ENCODE results near the gene CXCL17.

Gene CXCL17

DNA sequence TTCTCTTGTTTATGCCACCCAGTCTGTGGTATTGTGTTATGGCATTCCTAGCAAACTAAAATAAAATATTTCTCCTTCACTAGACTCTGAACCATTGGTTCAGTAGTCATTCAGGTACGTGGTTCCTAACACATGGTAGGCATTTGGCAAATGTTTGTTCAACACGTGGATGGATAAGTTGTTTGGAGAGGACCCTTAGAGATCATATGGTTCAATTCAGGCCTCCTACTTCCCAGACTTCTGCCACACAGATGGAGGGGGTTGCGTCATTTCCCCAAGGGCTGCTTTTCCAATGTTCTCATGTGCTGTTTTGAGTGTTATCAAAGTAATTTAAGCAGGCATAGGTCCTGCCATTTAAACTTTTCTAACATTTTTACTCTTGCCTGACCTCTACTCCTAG, 6.7 kb downstream of the CXCL17 start:
- no peak overlapping the region for H3K4me3 ChIP-seq (replicated peaks in 1 of 2; ENCODE audit: low read depth in 2 of 2, low read length in 2 of 2)
- DNase-seq (ENCODE audit: low read depth in 2 of 2) = peak; percentile 35 to 53
- TF ChIP-seq, protein P1, sequence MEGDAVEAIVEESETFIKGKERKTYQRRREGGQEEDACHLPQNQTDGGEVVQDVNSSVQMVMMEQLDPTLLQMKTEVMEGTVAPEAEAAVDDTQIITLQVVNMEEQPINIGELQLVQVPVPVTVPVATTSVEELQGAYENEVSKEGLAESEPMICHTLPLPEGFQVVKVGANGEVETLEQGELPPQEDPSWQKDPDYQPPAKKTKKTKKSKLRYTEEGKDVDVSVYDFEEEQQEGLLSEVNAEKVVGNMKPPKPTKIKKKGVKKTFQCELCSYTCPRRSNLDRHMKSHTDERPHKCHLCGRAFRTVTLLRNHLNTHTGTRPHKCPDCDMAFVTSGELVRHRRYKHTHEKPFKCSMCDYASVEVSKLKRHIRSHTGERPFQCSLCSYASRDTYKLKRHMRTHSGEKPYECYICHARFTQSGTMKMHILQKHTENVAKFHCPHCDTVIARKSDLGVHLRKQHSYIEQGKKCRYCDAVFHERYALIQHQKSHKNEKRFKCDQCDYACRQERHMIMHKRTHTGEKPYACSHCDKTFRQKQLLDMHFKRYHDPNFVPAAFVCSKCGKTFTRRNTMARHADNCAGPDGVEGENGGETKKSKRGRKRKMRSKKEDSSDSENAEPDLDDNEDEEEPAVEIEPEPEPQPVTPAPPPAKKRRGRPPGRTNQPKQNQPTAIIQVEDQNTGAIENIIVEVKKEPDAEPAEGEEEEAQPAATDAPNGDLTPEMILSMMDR (IDR thresholded peaks at IDR 0.05; ENCODE audit: low read depth, low read length) = no peak

DNA sequence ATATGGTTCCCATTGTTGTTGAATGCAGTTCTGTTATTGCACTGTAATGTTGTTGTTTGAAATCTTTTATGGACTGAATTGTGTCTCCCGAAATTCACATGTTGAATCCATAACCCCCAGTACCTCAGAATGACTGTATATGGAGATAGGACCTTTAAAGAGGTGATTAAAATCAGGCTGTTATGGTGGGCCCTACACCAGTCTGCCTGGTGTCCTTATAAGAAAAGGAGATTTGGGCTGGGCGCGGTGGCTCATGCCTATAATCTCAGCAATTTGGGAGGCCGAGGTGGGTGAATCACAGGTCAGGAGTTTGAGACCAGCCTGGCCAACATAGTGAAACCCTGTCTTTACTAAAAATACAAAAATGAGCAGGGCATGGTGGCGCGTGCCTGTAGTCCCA, 7.4 kb downstream of the CXCL17 start:
- TF ChIP-seq, protein P1 (IDR thresholded peaks at IDR 0.05; ENCODE audit: low read depth, low read length) = no peak
- H3K4me3 ChIP-seq (replicated peaks in 1 of 2; ENCODE audit: low read depth in 2 of 2, low read length in 2 of 2) = no peak overlapping the region
- DNase-seq (ENCODE audit: low read depth in 2 of 2) = no peak

DNA sequence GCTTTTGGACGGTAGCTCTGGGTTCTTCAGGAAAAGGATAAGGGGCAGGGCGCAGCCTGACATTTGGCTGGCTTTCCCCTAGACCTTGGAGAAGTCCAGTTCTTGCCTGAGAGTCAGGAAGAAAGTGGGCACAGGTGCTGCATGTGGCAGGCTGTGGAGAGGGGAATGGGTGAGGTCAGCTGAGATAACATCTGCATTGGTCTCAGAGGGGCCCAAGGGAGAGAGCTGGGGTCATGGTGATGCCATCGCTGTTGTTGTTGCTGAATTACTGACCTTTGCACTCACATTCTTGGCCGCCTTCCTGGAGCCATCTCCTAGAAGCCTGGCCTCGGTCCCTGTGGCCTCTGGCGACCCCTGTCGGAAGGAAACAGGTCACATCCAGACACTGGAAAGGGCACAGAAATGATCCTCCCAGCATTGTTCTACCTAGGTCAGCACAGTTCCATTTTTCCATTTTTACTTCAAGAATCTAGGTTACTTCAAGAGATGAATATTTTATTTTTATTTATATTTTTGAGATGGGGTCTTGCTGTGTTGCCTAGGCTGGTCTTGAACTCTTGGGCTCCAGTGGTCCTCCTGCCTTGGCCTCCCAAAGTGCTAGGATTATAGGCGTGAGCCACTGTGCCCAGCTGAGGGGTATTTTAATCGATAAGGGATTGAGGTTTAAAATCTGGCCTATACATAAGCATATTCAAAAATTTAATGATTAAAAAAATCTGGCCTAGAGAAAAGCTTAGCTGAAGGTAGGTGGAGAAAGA, 9.1 kb downstream of the CXCL17 start:
- no peak overlapping the region for H3K4me3 ChIP-seq (replicated peaks in 1 of 2; ENCODE audit: low read depth in 2 of 2, low read length in 2 of 2)
- TF ChIP-seq, protein P1 (IDR thresholded peaks at IDR 0.05; ENCODE audit: low read depth, low read length) = peak; percentile 79
- peak; percentile 75 to 82 for DNase-seq (ENCODE audit: low read depth in 2 of 2)

DNA sequence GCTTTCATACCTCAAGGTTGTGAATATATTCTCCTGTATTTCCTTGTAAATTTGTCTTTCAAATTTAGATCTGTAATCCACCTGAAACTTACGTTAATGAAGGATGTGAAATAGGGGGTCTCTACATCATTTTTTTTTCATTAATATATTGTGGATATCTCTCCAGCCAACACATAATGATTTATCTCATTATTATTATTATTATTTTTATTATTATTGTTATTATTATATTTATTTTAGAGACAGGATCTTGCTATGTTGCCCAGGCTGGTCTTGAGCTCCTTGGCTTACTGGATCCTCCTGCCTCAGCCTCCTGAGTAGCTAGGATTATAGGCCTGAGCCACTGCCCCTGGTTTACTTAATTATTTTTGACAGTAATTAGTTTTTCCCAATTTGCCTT, 11.3 kb downstream of the CXCL17 start:
- TF ChIP-seq, protein P1 (IDR thresholded peaks at IDR 0.05; ENCODE audit: low read depth, low read length) = no peak
- no peak for DNase-seq (ENCODE audit: low read depth in 2 of 2)
- H3K4me3 ChIP-seq (replicated peaks in 1 of 2; ENCODE audit: low read depth in 2 of 2, low read length in 2 of 2) = no peak overlapping the region

DNA sequence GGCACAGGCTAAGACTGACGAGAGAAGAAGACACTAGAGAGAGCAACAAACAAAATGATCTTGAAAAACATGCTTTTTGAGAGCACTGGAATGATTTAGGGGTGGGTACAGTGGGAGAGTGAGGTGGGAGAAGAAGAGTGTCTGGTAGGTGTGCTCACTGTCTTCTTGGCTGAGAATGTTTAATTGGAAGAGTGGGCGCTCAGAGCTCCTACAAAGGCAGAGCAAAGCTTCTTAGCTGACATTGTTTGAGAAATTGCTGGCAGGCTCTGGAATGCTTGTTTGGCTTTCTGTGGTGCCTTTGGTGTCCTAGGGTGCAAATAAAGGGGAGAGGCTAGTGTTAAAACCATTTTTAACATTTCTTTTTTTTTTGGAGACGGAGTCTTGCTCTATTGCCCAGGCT, 14.1 kb downstream of the CXCL17 start:
- DNase-seq (ENCODE audit: low read depth in 2 of 2) = no peak
- TF ChIP-seq, protein P1 (IDR thresholded peaks at IDR 0.05; ENCODE audit: low read depth, low read length) = no peak
- H3K4me3 ChIP-seq (replicated peaks in 1 of 2; ENCODE audit: low read depth in 2 of 2, low read length in 2 of 2) = no peak overlapping the region

DNA sequence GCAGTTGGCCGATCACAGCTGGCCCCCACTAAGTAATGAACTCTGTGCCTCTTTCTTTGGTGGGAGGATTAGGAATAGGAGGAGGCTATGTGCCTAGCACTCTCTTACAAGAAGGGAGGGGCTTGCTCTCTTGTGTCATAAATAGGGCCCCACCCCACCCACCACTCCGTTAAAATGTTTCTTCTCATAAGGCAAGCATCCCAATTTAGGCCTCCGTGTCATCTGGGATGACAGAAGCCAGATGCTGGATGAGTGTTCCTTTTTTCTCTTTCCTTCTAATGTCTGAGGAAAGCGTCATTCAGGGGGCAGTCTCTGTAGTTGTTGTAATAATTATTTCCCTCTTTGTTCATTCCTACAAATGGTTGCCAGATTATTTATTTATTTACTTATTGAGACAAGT, 15.4 kb downstream of the CXCL17 start, which contains the start of gene LIPE:
LIPE (minus strand) TSS at position 76 of the 400 bp plus-strand sequence. CDS start 239 bp downstream, outside the sequence.
- DNase-seq (ENCODE audit: low read depth in 2 of 2) = peak in 1 of 2 donors; percentile 39

More for the DNA sequence above, 15.4 kb downstream of the CXCL17 start, which contains the start of gene LIPE:
- no peak within 1 kb of the TSS for H3K4me3 ChIP-seq (replicated peaks in 1 of 2; ENCODE audit: low read depth in 2 of 2, low read length in 2 of 2)
- TF ChIP-seq, protein P1 (IDR thresholded peaks at IDR 0.05; ENCODE audit: low read depth, low read length) = no peak
